SW 1271 (cell line): ENCODE results near the gene PEX11G.
"Not testable (repeated sequence)": the region's sequence is repeated elsewhere in the genome, so short reads cannot be mapped to it uniquely, and the experiment has no call there.

Experiments
- DNase-seq, 2 experiments: peaks; one replicate each; lab custom pipeline; 2025; lab: John Stamatoyannopoulos, UW

Gene PEX11G

DNA sequence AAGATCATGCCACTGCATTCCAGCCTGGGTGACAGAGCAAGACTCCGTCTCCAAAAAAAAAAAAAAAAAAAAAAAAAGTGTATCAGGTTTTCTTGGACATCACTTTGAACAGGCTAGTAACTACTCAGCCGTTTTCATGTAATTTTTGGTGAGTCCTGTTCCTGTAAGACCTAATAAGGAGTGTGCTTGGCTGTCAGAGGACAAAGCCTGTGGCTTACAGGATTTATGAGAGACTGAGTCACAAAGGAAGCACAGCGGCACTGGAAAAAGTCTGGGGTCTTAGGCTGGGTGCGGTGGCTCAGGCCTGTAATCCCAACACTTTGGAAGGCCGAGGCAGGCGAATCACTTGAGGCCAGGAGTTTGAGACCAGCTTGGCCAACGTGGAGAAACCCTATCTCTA lies 55.4 kb downstream of the PEX11G start:
- DNase-seq: not testable (repeated sequence)

DNA sequence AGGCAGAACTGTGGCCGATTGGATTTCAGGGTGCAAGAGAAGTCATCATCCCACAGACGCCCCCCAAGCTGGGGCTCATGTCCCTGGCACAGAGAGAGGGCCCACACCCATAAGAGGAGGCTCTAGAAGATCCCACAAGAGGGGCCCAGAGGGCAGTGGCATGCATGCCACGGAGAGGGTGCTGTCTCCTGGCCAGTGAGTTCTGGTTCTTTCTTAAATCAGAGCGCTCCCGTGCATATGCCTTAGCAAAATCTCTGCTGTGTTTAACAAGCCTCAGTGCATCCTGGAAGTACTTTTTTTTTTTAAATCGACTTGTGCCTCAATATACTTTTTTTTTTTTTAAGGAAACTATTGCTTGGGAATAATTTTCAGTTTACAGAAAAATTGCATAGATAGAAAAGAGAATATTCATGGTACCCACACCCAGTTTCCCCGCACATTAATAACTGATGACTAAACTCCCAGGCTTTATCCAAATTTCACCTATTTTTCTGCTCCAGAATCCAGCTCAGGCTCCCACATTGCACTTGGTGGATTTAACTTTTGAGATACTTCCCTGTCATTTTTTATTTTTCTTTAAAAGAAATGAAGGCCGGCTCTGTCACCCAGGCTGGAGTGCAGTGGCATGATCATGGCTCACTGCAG lies 59.1 kb downstream of the PEX11G start:
- no peak for DNase-seq

DNA sequence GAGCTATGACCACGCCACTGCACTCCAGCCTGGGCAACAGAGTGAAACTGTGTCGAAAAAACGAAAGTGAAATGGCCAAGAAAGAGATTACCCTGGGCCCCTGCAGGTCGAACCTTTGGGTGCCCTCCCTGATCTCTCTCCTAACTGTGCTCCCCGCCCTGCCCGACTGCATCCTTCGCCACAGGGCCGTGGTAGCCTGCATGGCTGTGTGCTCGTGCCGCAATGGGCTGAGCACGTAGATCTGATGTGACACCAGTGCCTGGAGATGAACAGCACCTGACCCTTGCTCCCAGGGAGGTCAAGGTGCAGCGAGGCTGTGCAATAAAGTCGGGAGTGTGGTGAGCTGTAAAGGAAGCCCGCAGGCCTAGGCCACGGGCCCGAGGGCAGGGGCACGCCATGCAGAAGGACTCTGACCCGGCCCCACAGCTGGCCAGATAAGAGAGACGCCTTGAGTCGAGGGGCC lies 60.2 kb downstream of the PEX11G start:
- DNase-seq: no peak

DNA sequence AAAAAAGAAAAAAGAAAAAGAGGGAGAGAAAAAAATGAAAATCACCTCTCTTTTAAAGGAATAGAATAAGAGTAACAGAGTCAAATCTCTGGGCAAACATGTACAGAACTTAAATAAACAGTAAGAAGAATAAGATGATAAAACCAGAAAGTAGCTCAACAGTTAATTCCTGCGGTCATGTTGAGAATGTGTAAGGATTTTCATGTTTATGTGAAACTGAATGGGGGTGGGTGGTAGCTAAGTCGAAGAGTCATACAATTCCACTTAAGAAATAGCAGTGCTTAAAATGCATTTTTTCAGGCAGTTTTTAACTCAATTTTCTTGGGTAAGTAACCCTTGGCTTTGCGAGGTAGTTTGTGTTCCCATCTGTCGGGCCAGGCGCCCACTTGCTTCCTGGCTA lies 60.9 kb downstream of the PEX11G start:
- DNase-seq: no peak

DNA sequence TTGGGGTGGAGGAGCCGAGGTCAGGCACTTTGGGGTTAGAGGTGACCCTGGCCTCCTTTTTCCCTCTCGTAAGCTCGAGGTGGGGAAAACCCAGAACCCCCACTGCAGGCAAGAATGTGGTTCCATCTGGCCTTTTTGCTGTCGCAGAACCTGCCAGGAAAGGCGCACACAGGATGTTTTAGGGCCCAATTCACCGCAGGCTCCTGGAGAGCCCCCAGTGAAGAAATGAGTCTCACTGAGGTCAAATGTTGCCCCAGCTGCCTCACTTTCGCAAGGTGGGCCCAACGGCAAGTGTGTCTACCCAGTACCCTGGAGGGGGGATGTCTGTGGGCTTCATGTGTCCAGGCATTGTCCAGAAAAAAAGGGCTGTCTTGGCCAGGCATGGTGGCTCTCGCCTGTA lies 61.8 kb downstream of the PEX11G start:
- no peak for DNase-seq
